CD4-positive, alpha-beta T cell treated with Interleukin-17A for 1 hour (primary cell): Measurements from ENCODE around the gene UBAP2L.

Experiments used
- DNase-seq: peaks from one replicate; pipeline ENCODE4 v3.0.0-alpha.2; 2020

UBAP2L gene

GRCh38 chr1:154316704-154317103 is 95.9 kb downstream of the UBAP2L start:
- no peak for DNase-seq

- no peak for DNase-seq
Observed at GRCh38 chr1:154318386-154318785, 97.6 kb downstream of the UBAP2L start.
